Measurements from ENCODE around the gene ZNF112.

Gene ZNF112

GRCh38 chr19:44304659-44305193, 51.8 kb downstream of the ZNF112 start, which contains the start of gene ZNF235:
ZNF235 (minus strand) TSS chr19:44305025; CDS start chr19:44303404, 1,621 bp downstream.
- Histone ChIP-seq H3K9ac (peak within 1 kb of the TSS; percentile 71 to 90 (median 82)), H3K9me3 (replicated peaks in 1 of 11) (peaks cover 0 to 41% (median 14%) of the 10 kb centered on the region in 11 experiments; a peak in 11 of 22 replicates), H3K4me3 (peak within 1 kb of the TSS; percentile 71 to 87 (median 80)), H4K20me1 (no peaks in the 10 kb centered on the region), H3K36me3 (peaks cover 11 to 29% (median 26%) of the 10 kb centered on the region in 11 experiments), H3K4me2 (peak within 1 kb of the TSS; percentile 75 to 94 (median 88)), H3K27me3 (no peaks in the 10 kb centered on the region), H3K27ac (peak within 1 kb of the TSS; percentile 27 to 83 (median 73); a peak in 21 of 22 replicates), H3K4me1 (peaks cover 9 to 13% (median 11%) of the 10 kb centered on the region in 10 experiments; a peak in 19 of 20 replicates)
- no peak for TF ChIP-seq Cebpa-rat (IDR thresholded peaks at IDR 0.05)

- peak overlapping the region; percentile 75 to 94 (median 88) for H3K4me2 ChIP-seq
- no peaks in the 10 kb centered on the region for H3K27me3 ChIP-seq
- no peak for TF ChIP-seq Cebpa-rat (IDR thresholded peaks at IDR 0.05)
- H3K4me3 ChIP-seq, result peak overlapping the region; percentile 71 to 87 (median 80)
- H4K20me1 ChIP-seq, result no peaks in the 10 kb centered on the region
- peak overlapping the region; percentile 27 to 83 (median 73); a peak in 20 of 22 replicates for H3K27ac ChIP-seq
- H3K9me3 ChIP-seq (replicated peaks in 1 of 11), result peaks cover 0 to 35% (median 14%) of the 10 kb centered on the region in 11 experiments; a peak in 11 of 22 replicates
- peaks cover 9 to 13% (median 11%) of the 10 kb centered on the region in 10 experiments; a peak in 19 of 20 replicates for H3K4me1 ChIP-seq
- peak overlapping the region; percentile 71 to 90 (median 82) for H3K9ac ChIP-seq
- H3K36me3 ChIP-seq, result peaks cover 18 to 35% (median 33%) of the 10 kb centered on the region in 11 experiments
These were observed 52.4 kb downstream of the ZNF112 start for GRCh38 chr19:44303976-44304568.

- Histone ChIP-seq H3K36me3 (peaks cover 25 to 43% (median 40%) of the 10 kb centered on the region in 11 experiments), H3K4me2 (peak overlapping the region; percentile 75 to 94 (median 88)), H3K9me3 (replicated peaks in 1 of 11) (peaks cover 0 to 27% (median 13%) of the 10 kb centered on the region in 11 experiments; a peak in 11 of 22 replicates), H3K27me3 (no peaks in the 10 kb centered on the region), H3K4me3 (peak overlapping the region in 8 of 10 experiments; percentile 71 to 86 (median 78); a peak in 11 of 20 replicates), H4K20me1 (no peaks in the 10 kb centered on the region), H3K27ac (no peak overlapping the region), H3K4me1 (peaks cover 9 to 13% (median 11%) of the 10 kb centered on the region in 10 experiments; a peak in 19 of 20 replicates), H3K9ac (peak overlapping the region in 10 of 11 experiments; percentile 20 to 90 (median 84); a peak in 12 of 22 replicates)
- TF ChIP-seq Cebpa-rat (IDR thresholded peaks at IDR 0.05), result no peak
These were observed 53.2 kb downstream of the ZNF112 start for GRCh38 chr19:44303320-44303719.

- Histone ChIP-seq H3K4me1 (no peaks in the 10 kb centered on the region), H3K36me3 (peaks cover 55 to 95% (median 76%) of the 10 kb centered on the region in 11 experiments), H3K4me3 (no peak overlapping the region), H3K27ac (no peak overlapping the region), H3K9ac (no peak overlapping the region), H3K4me2 (no peak overlapping the region), H3K27me3 (no peaks in the 10 kb centered on the region), H3K9me3 (replicated peaks in 1 of 11) (peaks cover 66 to 92% (median 78%) of the 10 kb centered on the region in 11 experiments), H4K20me1 (no peaks in the 10 kb centered on the region)
- TF ChIP-seq Cebpa-rat (IDR thresholded peaks at IDR 0.05), result no peak
These were observed 71.5 kb downstream of the ZNF112 start for GRCh38 chr19:44284968-44285367.

- Histone ChIP-seq H3K4me2 (no peak overlapping the region), H3K4me1 (no peaks in the 10 kb centered on the region), H3K27ac (no peak overlapping the region), H3K9me3 (replicated peaks in 1 of 11) (peaks cover 65 to 92% (median 72%) of the 10 kb centered on the region in 11 experiments), H3K36me3 (peaks cover 34 to 87% (median 56%) of the 10 kb centered on the region in 11 experiments), H3K4me3 (no peak overlapping the region), H3K9ac (no peak overlapping the region), H3K27me3 (no peaks in the 10 kb centered on the region), H4K20me1 (no peaks in the 10 kb centered on the region)
- no peak for TF ChIP-seq Cebpa-rat (IDR thresholded peaks at IDR 0.05)
These were observed 73.6 kb downstream of the ZNF112 start for GRCh38 chr19:44282846-44283245.

- H3K27me3 ChIP-seq, result no peaks in the 10 kb centered on the region
- H3K9ac ChIP-seq, result no peak overlapping the region
- no peaks in the 10 kb centered on the region for H3K4me1 ChIP-seq
- TF ChIP-seq Cebpa-rat (IDR thresholded peaks at IDR 0.05), result no peak
- no peak overlapping the region for H3K4me2 ChIP-seq
- H3K27ac ChIP-seq, result no peak overlapping the region
- H4K20me1 ChIP-seq, result no peaks in the 10 kb centered on the region
- H3K36me3 ChIP-seq, result peaks cover 20 to 80% (median 48%) of the 10 kb centered on the region in 11 experiments
- peaks cover 67 to 97% (median 76%) of the 10 kb centered on the region in 11 experiments for H3K9me3 ChIP-seq (replicated peaks in 1 of 11)
- H3K4me3 ChIP-seq, result no peak overlapping the region
These were observed 75.6 kb downstream of the ZNF112 start for GRCh38 chr19:44280916-44281315.

GRCh38 chr19:44278181-44278690, 78.2 kb downstream of the ZNF112 start:
- H3K9me3 ChIP-seq (replicated peaks in 1 of 11), result peaks cover 87 to 99% (median 92%) of the 10 kb centered on the region in 11 experiments
- H3K9ac ChIP-seq, result no peak overlapping the region
- no peak overlapping the region for H3K4me3 ChIP-seq
- peaks cover 39 to 82% (median 55%) of the 10 kb centered on the region in 11 experiments for H3K36me3 ChIP-seq
- no peaks in the 10 kb centered on the region for H3K27me3 ChIP-seq
- no peaks in the 10 kb centered on the region for H3K4me1 ChIP-seq
- no peaks in the 10 kb centered on the region for H4K20me1 ChIP-seq
- TF ChIP-seq Cebpa-rat (IDR thresholded peaks at IDR 0.05), result no peak
- H3K4me2 ChIP-seq, result no peak overlapping the region
- H3K27ac ChIP-seq, result no peak overlapping the region

GRCh38 chr19:44277331-44277730, 79.1 kb downstream of the ZNF112 start:
- H4K20me1 ChIP-seq, result no peaks in the 10 kb centered on the region
- no peak overlapping the region for H3K4me3 ChIP-seq
- no peaks in the 10 kb centered on the region for H3K4me1 ChIP-seq
- no peak overlapping the region for H3K27ac ChIP-seq
- H3K36me3 ChIP-seq, result peaks cover 38 to 82% (median 55%) of the 10 kb centered on the region in 11 experiments
- H3K9me3 ChIP-seq (replicated peaks in 1 of 11), result peaks cover 85 to 99% (median 89%) of the 10 kb centered on the region in 11 experiments
- H3K4me2 ChIP-seq, result no peak overlapping the region
- no peak for TF ChIP-seq Cebpa-rat (IDR thresholded peaks at IDR 0.05)
- no peaks in the 10 kb centered on the region for H3K27me3 ChIP-seq
- H3K9ac ChIP-seq, result no peak overlapping the region
